Glutamatergic neuron (in vitro differentiated cells): Measurements from ENCODE around the gene CYP26A1. TPM values are rescaled to one million over a fixed set of nuclear protein-coding genes. Genes with fewer than 3 reads are reported as not detected.
A peak's percentile ranks its signal among the peaks of the same experiment; 100 is the strongest.

Experiments used
- DNase-seq: peaks from one replicate; pipeline ENCODE4 v3.0.0; 2022
- H3K27ac Mint-ChIP-seq: one replicate; pipeline ENCODE4 v1.8.0; 2020; ENCODE audit warnings: mild to moderate bottlenecking, mixed read lengths, inconsistent platforms; ENCODE audit not compliant: unreplicated experiment
- H3K27me3 Mint-ChIP-seq: one replicate; pipeline ENCODE4 v1.8.0; 2020; ENCODE audit warnings: mild to moderate bottlenecking, moderate library complexity, mixed read lengths, inconsistent platforms; ENCODE audit not compliant: unreplicated experiment
- H3K36me3 Mint-ChIP-seq: one replicate; pipeline ENCODE4 v1.8.0; 2020; ENCODE audit warnings: mild to moderate bottlenecking, mixed read lengths, inconsistent platforms; ENCODE audit not compliant: unreplicated experiment
- H3K4me1 Mint-ChIP-seq: one replicate; pipeline ENCODE4 v1.8.0; 2020; ENCODE audit warnings: mild to moderate bottlenecking, low read depth, mixed read lengths, inconsistent platforms; ENCODE audit not compliant: unreplicated experiment
- H3K4me3 Mint-ChIP-seq: one replicate; pipeline ENCODE4 v1.8.0; 2020; ENCODE audit warnings: mild to moderate bottlenecking, mixed read lengths, inconsistent platforms; ENCODE audit not compliant: unreplicated experiment
- H3K9me3 Mint-ChIP-seq: one replicate; pipeline ENCODE4 v1.8.0; 2020; ENCODE audit warnings: mild to moderate bottlenecking, moderate library complexity, mixed read lengths, inconsistent platforms; ENCODE audit not compliant: unreplicated experiment
- CTCF ChIP-seq: fragments of 200-600 bp; sonication (generic); IDR thresholded peaks from one replicate; pipeline ENCODE4 v1.5.0; 2021; ENCODE audit not compliant: partially characterized antibody, unreplicated experiment
- total RNA-seq: library from RNA; stranded (reverse); fragmentation: NEBNext Ultra II Directional; extraction: Animal tissue kit (Norgen Biotek cat#: 25700); gene quantifications from one replicate; pipeline ENCODE4 v1.2.1, GENCODE V29; 2021; ENCODE audit not compliant: unreplicated experiment

CYP26A1 gene
- total RNA-seq, 1 donor from 2014 or later = 4.2 TPM

GRCh38 chr10:93064874-93065660 lies 8.6 kb upstream of the CYP26A1 start:
- Mint-ChIP-seq H3K27ac (no peak overlapping the region), H3K36me3 (no peaks in the 10 kb centered on the region), H3K4me1 (peaks cover 12% of the 10 kb centered on the region), H3K27me3 (peaks cover 38% of the 10 kb centered on the region), H3K4me3 (peak overlapping the region; percentile 63), H3K9me3 (peaks cover 21% of the 10 kb centered on the region)
- no peak for DNase-seq
- no peak for TF ChIP-seq CTCF

GRCh38 chr10:93065675-93066543 lies 7.8 kb upstream of the CYP26A1 start:
- Mint-ChIP-seq H3K4me3 (peak overlapping the region; percentile 63), H3K27me3 (peaks cover 44% of the 10 kb centered on the region)

GRCh38 chr10:93066544-93066913 lies 7.2 kb upstream of the CYP26A1 start:
- no peak for DNase-seq
- H3K9me3 Mint-ChIP-seq = peaks cover 22% of the 10 kb centered on the region
- no peak for TF ChIP-seq CTCF
- H3K27me3 Mint-ChIP-seq = peaks cover 43% of the 10 kb centered on the region
- peak overlapping the region; percentile 64 for H3K4me3 Mint-ChIP-seq
- no peak overlapping the region for H3K27ac Mint-ChIP-seq
- H3K36me3 Mint-ChIP-seq = no peaks in the 10 kb centered on the region
- peaks cover 11% of the 10 kb centered on the region for H3K4me1 Mint-ChIP-seq

More at GRCh38 chr10:93065675-93066543, 7.8 kb upstream of the CYP26A1 start:
- no peak for TF ChIP-seq CTCF
- H3K27ac Mint-ChIP-seq = no peak overlapping the region
- peaks cover 12% of the 10 kb centered on the region for H3K4me1 Mint-ChIP-seq
- DNase-seq = peak; percentile 42
- H3K36me3 Mint-ChIP-seq = no peaks in the 10 kb centered on the region
- H3K9me3 Mint-ChIP-seq = peaks cover 21% of the 10 kb centered on the region

GRCh38 chr10:93067443-93068365 lies 6.0 kb upstream of the CYP26A1 start:
- no peak overlapping the region for H3K27ac Mint-ChIP-seq
- H3K36me3 Mint-ChIP-seq = no peaks in the 10 kb centered on the region
- H3K4me1 Mint-ChIP-seq = peaks cover 9% of the 10 kb centered on the region
- peak overlapping the region; percentile 91 for H3K4me3 Mint-ChIP-seq
- DNase-seq = no peak
- peaks cover 18% of the 10 kb centered on the region for H3K9me3 Mint-ChIP-seq
- TF ChIP-seq CTCF = no peak
- H3K27me3 Mint-ChIP-seq = peaks cover 44% of the 10 kb centered on the region
